ENCODE data around the gene MAB21L4. TPM values are rescaled to one million over a fixed set of nuclear protein-coding genes. Genes with fewer than 3 reads are reported as not detected.
A peak's percentile ranks its signal among the peaks of the same experiment; 100 is the strongest.

MAB21L4 gene
- total and polyA plus RNA-seq, 11 donors = 0.10 to 0.75 TPM; not detected in 9

GRCh38 chr2:240893363-240893844 is 2.6 kb downstream of the MAB21L4 start:
- Histone ChIP-seq H3K9me3 (no peaks in the 10 kb centered on the region), H3K4me3 (no peak overlapping the region), H3K36me3 (no peaks in the 10 kb centered on the region), H3K27me3 (no peaks in the 10 kb centered on the region), H3K4me1 (peaks cover 0 to 15% (median 8%) of the 10 kb centered on the region in 12 donors), H3K27ac (no peak overlapping the region)
- 44 to 75% (median 56%) methylated on average over 5 to 17 of the region's 17 CpGs for WGBS, 4 donors
- ATAC-seq (no peak), DNase-seq (peak in 1 of 5 donors; percentile 10)
- TF ChIP-seq POLR2A (IDR thresholded peaks at IDR 0.05) = no peak
- no peak for TF ChIP-seq CTCF (IDR thresholded peaks at IDR 0.05)
- intact Hi-C loops (cut with DNase I) = no loop called here

- H3K36me3 ChIP-seq = no peaks in the 10 kb centered on the region
- TF ChIP-seq POLR2A (IDR thresholded peaks at IDR 0.05) = no peak
- TF ChIP-seq CTCF (IDR thresholded peaks at IDR 0.05) = no peak
- no peaks in the 10 kb centered on the region for H3K27me3 ChIP-seq
Observed at GRCh38 chr2:240892925-240893324, 3.0 kb downstream of the MAB21L4 start.

GRCh38 chr2:240892356-240892755 is 3.6 kb downstream of the MAB21L4 start:
- no peak for ATAC-seq

More at GRCh38 chr2:240892925-240893324, 3.0 kb downstream of the MAB21L4 start:
- no peak for ATAC-seq
- intact Hi-C loops (cut with DNase I) = no loop called here
- Histone ChIP-seq H3K4me1 (peaks cover 0 to 11% (median 3%) of the 10 kb centered on the region in 12 donors), H3K27ac (no peak overlapping the region), H3K4me3 (no peak overlapping the region), H3K9me3 (no peaks in the 10 kb centered on the region)
- WGBS, 4 donors = 84 to 100% (median 89%) methylated on average over 1 to 12 of the region's 12 CpGs
- no peak for DNase-seq

More at GRCh38 chr2:240892356-240892755, 3.6 kb downstream of the MAB21L4 start:
- Histone ChIP-seq H3K9me3 (no peaks in the 10 kb centered on the region), H3K27ac (no peak overlapping the region), H3K4me3 (no peak overlapping the region), H3K36me3 (no peaks in the 10 kb centered on the region), H3K27me3 (no peaks in the 10 kb centered on the region), H3K4me1 (peaks cover 0 to 7% (median 0%) of the 10 kb centered on the region in 12 donors)
- 79 to 86% (median 80%) methylated on average over 6 to 9 of the region's 9 CpGs for WGBS, 4 donors
- TF ChIP-seq CTCF (IDR thresholded peaks at IDR 0.05) = no peak
- no peak for TF ChIP-seq POLR2A (IDR thresholded peaks at IDR 0.05)
- intact Hi-C loops (cut with DNase I) = no loop called here
- peak in 1 of 5 donors; percentile 19 for DNase-seq
